Measurements from ENCODE around the gene SEZ6.

SEZ6 gene

GRCh38 chr17:28957277-28957991 is 48.4 kb downstream of the SEZ6 start:
- H3K9ac ChIP-seq: no peak overlapping the region
- H3K36me3 ChIP-seq (ENCODE audit: control insufficient read depth, insufficient read depth, low read length): no peaks in the 10 kb centered on the region
- no peaks in the 10 kb centered on the region for H3K9me3 ChIP-seq (ENCODE audit: control insufficient read depth, low read length)
- H3K4me2 ChIP-seq (ENCODE audit: low read length): no peak overlapping the region
- no peak overlapping the region for H2AFZ ChIP-seq
- H3K27me3 ChIP-seq (ENCODE audit: control insufficient read depth, insufficient read depth, low read length): no peaks in the 10 kb centered on the region
- TF ChIP-seq CTCF (IDR thresholded peaks at IDR 0.05): no peak
- H3K4me3 ChIP-seq (ENCODE audit: low read depth, low read length): no peak overlapping the region
- no peaks in the 10 kb centered on the region for H3K79me2 ChIP-seq
- no peak overlapping the region for H3K27ac ChIP-seq
- H3K4me1 ChIP-seq: peaks cover 10% of the 10 kb centered on the region

DNA sequence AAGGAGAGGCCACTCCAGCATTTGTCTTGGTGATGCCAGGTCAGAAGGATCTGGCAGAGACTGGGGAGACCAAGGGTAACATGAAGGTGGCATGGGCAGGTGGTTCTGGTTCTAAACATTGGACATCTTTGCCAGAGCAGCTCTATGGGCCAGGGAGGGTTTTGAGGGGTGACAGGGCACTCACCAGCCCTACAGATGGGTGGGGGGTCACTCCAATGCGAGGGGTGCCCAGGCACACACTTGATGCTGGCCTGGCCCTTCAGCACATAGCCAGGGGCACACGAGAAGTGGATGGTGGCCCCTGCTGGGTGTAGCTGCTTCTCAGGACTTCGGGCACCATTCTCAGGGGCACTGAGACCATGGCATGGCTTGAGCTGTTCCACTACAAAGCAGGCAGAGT is 49.0 kb downstream of the SEZ6 start:
- no peak for TF ChIP-seq CTCF (IDR thresholded peaks at IDR 0.05)
- Histone ChIP-seq H3K79me2 (no peaks in the 10 kb centered on the region), H3K27me3 (ENCODE audit: control insufficient read depth, insufficient read depth, low read length) (no peaks in the 10 kb centered on the region), H3K4me1 (peaks cover 10% of the 10 kb centered on the region), H2AFZ (no peak overlapping the region), H3K27ac (no peak overlapping the region), H3K9ac (no peak overlapping the region), H3K4me3 (ENCODE audit: low read depth, low read length) (no peak overlapping the region), H3K9me3 (ENCODE audit: control insufficient read depth, low read length) (no peaks in the 10 kb centered on the region), H3K36me3 (ENCODE audit: control insufficient read depth, insufficient read depth, low read length) (no peaks in the 10 kb centered on the region), H3K4me2 (ENCODE audit: low read length) (no peak overlapping the region)

GRCh38 chr17:28956112-28956511 is 49.7 kb downstream of the SEZ6 start:
- Histone ChIP-seq H3K4me3 (ENCODE audit: low read depth, low read length) (no peak overlapping the region), H3K4me1 (peaks cover 10% of the 10 kb centered on the region), H3K9me3 (ENCODE audit: control insufficient read depth, low read length) (no peaks in the 10 kb centered on the region), H3K4me2 (ENCODE audit: low read length) (no peak overlapping the region), H3K36me3 (ENCODE audit: control insufficient read depth, insufficient read depth, low read length) (no peaks in the 10 kb centered on the region), H3K27me3 (ENCODE audit: control insufficient read depth, insufficient read depth, low read length) (no peaks in the 10 kb centered on the region), H3K27ac (no peak overlapping the region), H3K79me2 (no peaks in the 10 kb centered on the region), H3K9ac (no peak overlapping the region), H2AFZ (no peak overlapping the region)
- no peak for TF ChIP-seq CTCF (IDR thresholded peaks at IDR 0.05)

- Histone ChIP-seq H3K9me3 (ENCODE audit: control insufficient read depth, low read length) (no peaks in the 10 kb centered on the region), H3K36me3 (ENCODE audit: control insufficient read depth, insufficient read depth, low read length) (no peaks in the 10 kb centered on the region)
- no peak for TF ChIP-seq CTCF (IDR thresholded peaks at IDR 0.05)
Measured at GRCh38 chr17:28955408-28955807, 50.4 kb downstream of the SEZ6 start.

GRCh38 chr17:28954886-28955285 is 50.9 kb downstream of the SEZ6 start:
- TF ChIP-seq CTCF (IDR thresholded peaks at IDR 0.05): no peak
- H3K4me2 ChIP-seq (ENCODE audit: low read length): no peak overlapping the region
- no peak overlapping the region for H3K9ac ChIP-seq
- H3K36me3 ChIP-seq (ENCODE audit: control insufficient read depth, insufficient read depth, low read length): no peaks in the 10 kb centered on the region
- H3K79me2 ChIP-seq: no peaks in the 10 kb centered on the region
- H3K4me3 ChIP-seq (ENCODE audit: low read depth, low read length): no peak overlapping the region
- H3K9me3 ChIP-seq (ENCODE audit: control insufficient read depth, low read length): no peaks in the 10 kb centered on the region
- no peaks in the 10 kb centered on the region for H3K27me3 ChIP-seq (ENCODE audit: control insufficient read depth, insufficient read depth, low read length)
- H3K4me1 ChIP-seq: peaks cover 10% of the 10 kb centered on the region
- H2AFZ ChIP-seq: no peak overlapping the region
- no peak overlapping the region for H3K27ac ChIP-seq

More at GRCh38 chr17:28955408-28955807, 50.4 kb downstream of the SEZ6 start:
- Histone ChIP-seq H3K4me1 (peaks cover 10% of the 10 kb centered on the region), H3K4me3 (ENCODE audit: low read depth, low read length) (no peak overlapping the region), H3K4me2 (ENCODE audit: low read length) (no peak overlapping the region), H3K79me2 (no peaks in the 10 kb centered on the region), H3K27ac (no peak overlapping the region), H2AFZ (no peak overlapping the region), H3K9ac (no peak overlapping the region), H3K27me3 (ENCODE audit: control insufficient read depth, insufficient read depth, low read length) (no peaks in the 10 kb centered on the region)
